ENCODE data around the gene EIF4E.

- no peak for TF ChIP-seq EZH2 (IDR thresholded peaks at IDR 0.05; ENCODE audit: borderline replicate concordance, insufficient read depth, low read length, poor library complexity, severe bottlenecking)
- no peak for TF ChIP-seq CTCF (IDR thresholded peaks at IDR 0.05; ENCODE audit: poor library complexity, severe bottlenecking)
- no peak for TF ChIP-seq REST (IDR thresholded peaks at IDR 0.05; ENCODE audit: borderline replicate concordance)
- no peak for TF ChIP-seq SMC3 (conservative IDR thresholded peaks at IDR 0.05; ENCODE audit: poor library complexity)
Measured at GRCh38 chr4:98908182-98908581, 20.8 kb downstream of the EIF4E start.
